ENCODE data around the gene ARL10. TPM values are rescaled to one million over a fixed set of nuclear protein-coding genes. Genes with fewer than 3 reads are reported as not detected.

Gene ARL10
- total and polyA plus RNA-seq, 4 donors = 0.35 to 2.2 (median 1.5) TPM

GRCh38 chr5:176350416-176350815, 14.9 kb upstream of the ARL10 start:
- no peaks in the 10 kb centered on the region for H3K9me3 ChIP-seq (ENCODE audit: control insufficient read depth in 4 of 4, low read length in 3 of 4)
- WGBS = 96% methylated on average over 8 of the region's 8 CpGs
- no peak overlapping the region for H3K27ac ChIP-seq (ENCODE audit: low read depth in 1 of 2, low read length in 2 of 2)
- no peaks in the 10 kb centered on the region for H3K27me3 ChIP-seq (ENCODE audit: control insufficient read depth in 4 of 4, insufficient read depth in 4 of 4, low read length in 3 of 4)
- H3K4me3 ChIP-seq (ENCODE audit: low read depth in 1 of 3, low read length in 3 of 3) = no peak overlapping the region
- H3K36me3 ChIP-seq (ENCODE audit: control insufficient read depth in 4 of 4, insufficient read depth in 3 of 4, low read depth in 1 of 4, low read length in 3 of 4) = peaks cover 8 to 82% (median 74%) of the 10 kb centered on the region in 4 donors
- no peak overlapping the region for H3K9ac ChIP-seq (ENCODE audit: low read depth in 1 of 2, low read length in 2 of 2)
- TF ChIP-seq JUND (IDR thresholded peaks at IDR 0.05) (no peak), ATF3 (IDR thresholded peaks at IDR 0.05) (no peak), FOXA1 (IDR thresholded peaks at IDR 0.05) (no peak), TAF1 (conservative IDR thresholded peaks at IDR 0.05) (no peak), CTCF (IDR thresholded peaks at IDR 0.05; ENCODE audit: low read depth, low read length, missing input control) (no peak), FOXA2 (IDR thresholded peaks at IDR 0.05) (no peak), MAX (IDR thresholded peaks at IDR 0.05) (no peak), HNF4G (IDR thresholded peaks at IDR 0.05) (no peak), ZBTB33 (IDR thresholded peaks at IDR 0.05) (no peak), EGR1 (IDR thresholded peaks at IDR 0.05; ENCODE audit: low read depth in 2 of 2) (no peak), REST (IDR thresholded peaks at IDR 0.05) (no peak), SP1 (IDR thresholded peaks at IDR 0.05) (no peak), GABPA (IDR thresholded peaks at IDR 0.05 in 1 of 2, conservative IDR thresholded peaks at IDR 0.05 in 1 of 2) (no peak), YY1 (IDR thresholded peaks at IDR 0.05) (no peak), HNF4A (conservative IDR thresholded peaks at IDR 0.05) (no peak), RXRA (IDR thresholded peaks at IDR 0.05) (no peak), RAD21 (IDR thresholded peaks at IDR 0.05) (no peak)
- no peak for DNase-seq (ENCODE audit: low spot score)
- peaks cover 0 to 10% (median 1%) of the 10 kb centered on the region in 4 donors for H3K4me1 ChIP-seq (ENCODE audit: control insufficient read depth in 4 of 4, insufficient read depth in 4 of 4, low read length in 3 of 4)
